ENCODE measurements around the gene AGR3.

DNA sequence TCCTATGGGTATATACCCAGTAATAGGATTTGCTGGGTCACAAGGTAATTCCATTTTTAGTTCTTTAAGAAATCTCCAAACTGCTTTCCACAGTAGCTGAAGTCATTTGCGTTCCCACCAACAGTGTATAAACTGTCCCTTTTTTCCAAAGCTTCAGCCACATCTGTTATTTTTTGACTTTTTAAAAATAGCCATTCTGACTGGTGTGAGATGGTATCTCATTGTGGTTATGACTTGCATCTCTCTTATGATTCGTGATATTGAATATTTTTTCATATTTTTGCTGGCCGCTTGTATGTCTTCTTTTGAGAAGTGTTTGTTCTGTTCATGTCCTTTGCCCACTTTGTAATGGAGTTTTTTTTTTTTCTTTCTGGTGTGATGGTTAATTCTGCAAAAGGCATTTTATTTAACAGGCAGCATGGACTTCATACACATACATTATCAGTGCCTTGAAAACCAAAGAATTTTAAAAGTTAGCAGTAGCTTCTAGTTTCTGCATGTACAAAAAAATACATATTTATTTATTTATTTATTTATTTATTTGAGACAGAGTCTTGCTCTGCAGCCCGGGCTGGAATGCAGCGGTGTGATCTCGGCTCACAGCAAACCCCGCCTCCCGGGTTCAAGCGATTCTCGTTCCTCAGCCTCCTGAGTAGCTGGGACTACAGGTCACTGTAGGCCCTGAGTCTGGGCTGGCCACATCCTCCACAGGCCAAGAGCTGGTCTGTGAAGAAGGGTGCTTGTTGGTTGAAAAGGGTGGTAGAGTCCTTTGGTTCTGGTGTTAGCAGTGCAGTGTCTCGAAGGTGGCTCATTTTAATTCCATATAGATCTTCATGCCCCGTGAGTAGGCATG lies 32.3 kb downstream of the AGR3 start:
- TF ChIP-seq, protein P1, sequence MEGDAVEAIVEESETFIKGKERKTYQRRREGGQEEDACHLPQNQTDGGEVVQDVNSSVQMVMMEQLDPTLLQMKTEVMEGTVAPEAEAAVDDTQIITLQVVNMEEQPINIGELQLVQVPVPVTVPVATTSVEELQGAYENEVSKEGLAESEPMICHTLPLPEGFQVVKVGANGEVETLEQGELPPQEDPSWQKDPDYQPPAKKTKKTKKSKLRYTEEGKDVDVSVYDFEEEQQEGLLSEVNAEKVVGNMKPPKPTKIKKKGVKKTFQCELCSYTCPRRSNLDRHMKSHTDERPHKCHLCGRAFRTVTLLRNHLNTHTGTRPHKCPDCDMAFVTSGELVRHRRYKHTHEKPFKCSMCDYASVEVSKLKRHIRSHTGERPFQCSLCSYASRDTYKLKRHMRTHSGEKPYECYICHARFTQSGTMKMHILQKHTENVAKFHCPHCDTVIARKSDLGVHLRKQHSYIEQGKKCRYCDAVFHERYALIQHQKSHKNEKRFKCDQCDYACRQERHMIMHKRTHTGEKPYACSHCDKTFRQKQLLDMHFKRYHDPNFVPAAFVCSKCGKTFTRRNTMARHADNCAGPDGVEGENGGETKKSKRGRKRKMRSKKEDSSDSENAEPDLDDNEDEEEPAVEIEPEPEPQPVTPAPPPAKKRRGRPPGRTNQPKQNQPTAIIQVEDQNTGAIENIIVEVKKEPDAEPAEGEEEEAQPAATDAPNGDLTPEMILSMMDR (IDR thresholded peaks at IDR 0.05), result no peak
- no peak for TF ChIP-seq POLR2A (IDR thresholded peaks at IDR 0.05)

Data from stomach (tissue), 4 donors.